Activated naive CD8-positive, alpha-beta T cell treated with anti-CD3 and anti-CD28 coated beads, Interleukin-2, amount 10 ng/mL, durations not matched to agents 7 days and 5 days (primary cell): ENCODE measurements around the gene SAP25. TPM values are rescaled to one million over a fixed set of nuclear protein-coding genes. Genes with fewer than 3 reads are reported as not detected.
"Not testable (repeated sequence)": the region's sequence is repeated elsewhere in the genome, so short reads cannot be mapped to it uniquely, and the experiment has no call there.

Experiments used
- ATAC-seq: fragments of 150-1000 bp; cut with Tn5 transposase; one replicate; pipeline ENCODE4 v1.10.0; 2021; ENCODE audit warnings: low read depth, moderate library complexity
- POLR2A ChIA-PET: fragments of 350-600 bp; sonication (Branson Sonifier 250); formaldehyde crosslinking; loops from one replicate; lab custom pipeline; 2021; ENCODE audit warnings: antibody characterized with exemption; lab: Charles Lee
- DNase-seq: peaks from one replicate; pipeline ENCODE4 v3.0.0; 2021
- H3K27ac Mint-ChIP-seq: one replicate; pipeline ENCODE4 v1.8.0; 2022; ENCODE audit warnings: mild to moderate bottlenecking, mixed read lengths
- H3K27me3 Mint-ChIP-seq: one replicate; pipeline ENCODE4 v1.8.0; 2022; ENCODE audit warnings: mild to moderate bottlenecking, moderate library complexity, mixed read lengths
- H3K36me3 Mint-ChIP-seq: one replicate; pipeline ENCODE4 v1.8.0; 2021; ENCODE audit warnings: mild to moderate bottlenecking, mixed read lengths
- H3K4me1 Mint-ChIP-seq: one replicate; pipeline ENCODE4 v1.8.0; 2021; ENCODE audit warnings: mixed read lengths
- H3K4me3 Mint-ChIP-seq: one replicate; pipeline ENCODE4 v1.8.0; 2022; ENCODE audit warnings: mild to moderate bottlenecking, moderate library complexity, mixed read lengths
- H3K9me3 Mint-ChIP-seq: one replicate; pipeline ENCODE4 v1.8.0; 2021; ENCODE audit warnings: mixed read lengths
- total RNA-seq, 2 experiments: library from RNA; stranded (reverse); gene quantifications; one replicate each; pipeline ENCODE4 v1.2.3, GENCODE V29; 2021

The SAP25 gene
- total RNA-seq, 2 experiments from 2014 or later, result 54.3 to 57.6 TPM

DNA sequence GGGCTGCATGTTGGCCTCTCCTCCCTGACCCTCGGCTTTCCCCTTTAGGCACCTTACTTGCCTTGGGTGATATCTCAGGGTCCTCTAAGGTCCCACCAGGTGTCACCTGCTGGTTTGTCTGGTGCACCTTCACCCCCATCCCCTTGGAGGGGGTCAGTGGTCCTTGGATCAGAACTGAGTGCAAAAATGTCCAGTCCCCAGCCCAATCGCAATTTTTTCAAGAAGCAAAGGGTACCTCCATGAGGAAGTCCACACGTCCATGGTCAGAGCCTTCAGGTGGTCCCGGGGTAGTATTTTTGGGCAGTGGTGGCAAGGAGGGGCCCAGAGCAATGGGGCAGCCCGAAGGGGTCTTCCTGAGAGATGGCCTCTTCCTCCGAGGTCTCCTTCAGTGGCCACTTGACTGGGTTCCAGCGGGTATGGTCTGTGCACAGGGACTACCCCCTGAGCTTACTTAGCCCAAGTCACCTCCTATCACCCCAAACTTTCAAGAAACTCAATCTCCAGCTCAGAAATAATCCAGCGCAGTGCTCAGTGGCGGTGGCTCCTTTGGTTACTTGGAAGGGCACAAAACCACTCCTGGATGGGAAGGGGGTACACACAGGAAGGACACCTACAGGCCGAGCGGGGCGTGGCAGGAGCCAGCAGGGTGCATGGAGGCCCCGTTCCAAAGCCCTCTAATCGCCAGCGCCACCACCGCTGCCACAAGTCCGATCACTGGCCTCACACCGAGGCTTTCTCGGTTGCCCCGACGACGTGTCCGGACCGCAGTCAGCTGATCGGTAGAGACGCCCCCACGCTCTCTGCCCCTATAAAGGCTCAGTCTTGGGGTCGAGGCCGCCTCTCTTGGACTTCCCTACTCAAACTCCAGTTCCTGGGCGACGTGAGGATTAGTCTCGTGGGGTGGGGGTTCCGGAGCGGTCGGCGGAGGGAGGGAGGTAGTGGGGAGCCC is 4.5 kb downstream of the SAP25 start:
- Mint-ChIP-seq H3K9me3 (no peaks in the 10 kb centered on the region), H3K4me1 (peaks cover 31% of the 10 kb centered on the region), H3K4me3 (peak overlapping the region; percentile 36), H3K27me3 (no peaks in the 10 kb centered on the region), H3K36me3 (peaks cover 7% of the 10 kb centered on the region), H3K27ac (peak overlapping the region; percentile 65)
- POLR2A ChIA-PET, result interaction anchor here (0.5 to 7.3 kb wide), 6 partner anchors 16 to 193 kb away, joined by 3 to 89 read pairs (median 4); partner anchors contain the start of genes FBXO24, LRCH4 and POP7
- DNase-seq (peak; percentile 68), ATAC-seq (peak; percentile 20)

DNA sequence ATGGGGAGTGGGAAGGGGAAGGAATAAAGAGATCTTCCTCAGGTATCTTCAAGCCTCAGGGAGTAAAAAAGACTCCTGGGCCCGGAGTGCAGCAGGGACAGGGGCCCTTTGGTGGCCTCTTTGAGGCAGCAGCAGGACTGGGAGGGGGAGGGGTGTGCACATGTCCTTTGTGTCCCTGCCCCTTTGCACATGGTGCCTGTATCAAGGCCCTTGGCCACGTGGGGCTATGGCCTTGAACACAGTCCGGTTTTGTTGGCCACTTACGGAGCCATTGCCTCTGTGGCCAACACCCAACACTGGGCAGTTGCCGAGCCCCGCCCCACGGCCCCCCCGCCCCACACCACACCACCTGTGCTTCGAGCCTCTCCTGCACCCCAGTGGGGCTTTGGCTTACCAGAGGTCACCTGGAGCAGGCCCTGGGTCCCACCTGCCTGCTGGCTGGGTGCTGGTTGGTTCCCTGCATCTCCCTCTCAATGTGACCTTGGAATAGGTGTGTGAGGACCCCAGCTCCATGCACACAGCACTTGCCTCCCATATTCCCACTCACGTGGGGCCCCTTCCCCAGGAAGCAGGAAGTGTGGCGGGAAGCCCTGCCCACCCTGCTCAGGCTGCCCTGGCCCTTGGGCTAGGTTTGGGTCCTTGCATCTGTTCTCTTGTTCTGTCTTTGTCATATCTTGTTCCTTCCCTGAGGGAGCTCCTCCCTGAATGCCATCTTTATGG is 5.4 kb downstream of the SAP25 start:
- Mint-ChIP-seq H3K27ac (peak overlapping the region; percentile 78), H3K4me1 (peaks cover 33% of the 10 kb centered on the region), H3K9me3 (no peaks in the 10 kb centered on the region), H3K27me3 (no peaks in the 10 kb centered on the region), H3K36me3 (peaks cover 8% of the 10 kb centered on the region), H3K4me3 (peak overlapping the region; percentile 13)
- DNase-seq (no peak), ATAC-seq (no peak)
- POLR2A ChIA-PET, result interaction anchor here (1.1 to 7.3 kb wide), 6 partner anchors 17 to 137 kb away, joined by 3 to 89 read pairs (median 4); partner anchors contain the start of genes FBXO24, LRCH4 and POP7

DNA sequence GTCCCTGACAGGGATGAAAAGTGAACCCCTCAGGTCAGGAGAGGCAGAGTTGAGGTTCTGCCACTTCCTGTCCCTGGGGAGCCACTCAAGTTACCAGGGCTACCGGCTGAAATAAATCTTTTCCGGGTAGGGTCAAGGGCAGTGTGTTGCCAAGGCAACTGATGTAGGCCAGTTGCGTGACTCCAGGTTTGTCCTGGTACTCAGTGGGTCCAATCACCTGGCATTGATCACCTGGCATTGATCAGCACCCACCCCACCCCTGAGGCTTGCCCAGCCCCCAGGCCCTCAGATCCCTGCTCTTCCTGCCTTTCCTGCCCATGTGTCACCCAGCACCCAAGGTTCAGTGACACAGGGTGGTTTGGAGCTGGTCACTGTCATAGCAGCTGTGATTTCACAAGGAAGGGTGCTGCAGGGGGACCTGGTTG is 5.9 kb downstream of the SAP25 start:
- POLR2A ChIA-PET, result interaction anchor here (1.2 to 7.3 kb wide), 4 partner anchors 17 to 59 kb away, joined by 3 to 89 read pairs (median 4); partner anchors contain the start of genes FBXO24, LRCH4 and MOSPD3
- Mint-ChIP-seq H3K27me3 (no peaks in the 10 kb centered on the region), H3K36me3 (peaks cover 8% of the 10 kb centered on the region), H3K27ac (peak overlapping the region; percentile 79), H3K4me1 (peaks cover 33% of the 10 kb centered on the region), H3K9me3 (no peaks in the 10 kb centered on the region), H3K4me3 (peak overlapping the region; percentile 13)
- no peak for ATAC-seq
- DNase-seq, result no peak

DNA sequence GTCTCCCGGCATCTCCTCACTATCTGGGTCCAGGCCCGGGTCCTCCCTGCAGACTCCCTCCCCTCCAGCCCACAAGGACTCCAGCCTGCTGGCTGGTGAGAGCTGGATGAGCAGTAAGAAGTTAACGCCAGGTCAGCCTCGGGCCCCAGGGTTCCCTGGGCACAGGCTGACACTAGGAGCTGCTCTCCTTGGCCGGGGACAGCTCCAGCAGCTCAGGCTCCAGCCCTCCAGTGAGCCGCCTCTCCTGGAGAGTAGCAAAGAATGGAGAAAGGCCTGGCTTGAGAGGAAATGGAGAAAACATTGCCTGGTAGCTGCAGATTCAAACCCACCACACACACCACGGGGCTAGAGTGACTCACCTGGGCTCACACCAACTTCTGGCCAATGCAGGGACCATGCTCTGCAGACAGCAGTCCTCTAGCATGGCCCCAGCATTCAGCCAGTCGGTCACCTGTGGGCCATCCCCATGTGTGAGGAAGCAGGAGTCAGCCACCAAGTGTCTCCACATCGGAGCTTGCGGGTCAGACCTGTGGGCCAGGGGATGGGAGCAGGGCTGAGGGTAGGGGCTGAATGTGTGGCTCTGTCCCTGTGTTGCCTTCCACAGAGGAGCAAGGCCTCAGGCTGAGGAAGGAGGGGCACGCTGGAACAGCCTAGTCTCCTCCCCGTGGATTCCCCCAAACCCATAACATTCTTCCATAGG is 6.5 kb downstream of the SAP25 start:
- H3K27me3 Mint-ChIP-seq, result no peaks in the 10 kb centered on the region
- H3K4me1 Mint-ChIP-seq, result peaks cover 33% of the 10 kb centered on the region
- POLR2A ChIA-PET, result interaction anchor here (1.1 to 7.3 kb wide), 4 partner anchors 15 to 45 kb away, joined by 3 to 89 read pairs (median 4); partner anchors contain the start of genes FBXO24, LRCH4 and MOSPD3
- H3K36me3 Mint-ChIP-seq, result peaks cover 8% of the 10 kb centered on the region
- peak overlapping the region; percentile 79 for H3K27ac Mint-ChIP-seq
- ATAC-seq (no peak), DNase-seq (no peak)
- no peak overlapping the region for H3K4me3 Mint-ChIP-seq
- no peaks in the 10 kb centered on the region for H3K9me3 Mint-ChIP-seq

DNA sequence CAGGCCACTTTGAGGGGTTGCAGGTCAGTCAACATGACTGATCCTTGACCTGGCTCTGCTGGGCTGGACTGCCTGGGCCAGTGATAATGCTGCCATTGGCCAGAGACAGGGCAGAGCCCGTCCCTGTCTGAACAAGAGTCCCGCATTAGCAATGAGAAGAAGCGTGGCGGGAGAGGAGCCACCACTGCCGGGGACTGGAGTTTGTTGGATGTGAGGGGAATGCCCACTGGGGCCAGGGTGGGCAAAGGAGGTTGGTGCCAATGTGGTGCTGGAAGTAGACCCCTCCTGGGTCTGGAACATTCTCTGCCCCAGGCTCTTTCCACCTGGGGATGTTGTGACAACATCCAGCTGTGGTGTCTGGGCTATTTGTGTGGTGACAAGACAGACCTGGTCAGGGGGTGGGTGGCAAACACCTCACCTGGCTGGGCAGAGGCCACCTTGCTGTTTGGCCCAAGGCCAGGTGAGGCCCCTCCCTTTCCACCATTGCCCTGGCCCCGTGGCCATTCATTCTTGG is 7.6 kb downstream of the SAP25 start:
- ATAC-seq, result no peak
- Mint-ChIP-seq H3K9me3 (no peaks in the 10 kb centered on the region), H3K4me3 (no peak overlapping the region), H3K36me3 (peaks cover 5% of the 10 kb centered on the region), H3K4me1 (peaks cover 28% of the 10 kb centered on the region), H3K27me3 (no peaks in the 10 kb centered on the region), H3K27ac (peak overlapping the region; percentile 36)
- POLR2A ChIA-PET, result interaction anchor here (0.8 to 7.3 kb wide), 3 partner anchors 16 to 19 kb away, joined by 4 to 89 read pairs (median 6); partner anchors contain the start of genes FBXO24 and LRCH4
- DNase-seq, result no peak

DNA sequence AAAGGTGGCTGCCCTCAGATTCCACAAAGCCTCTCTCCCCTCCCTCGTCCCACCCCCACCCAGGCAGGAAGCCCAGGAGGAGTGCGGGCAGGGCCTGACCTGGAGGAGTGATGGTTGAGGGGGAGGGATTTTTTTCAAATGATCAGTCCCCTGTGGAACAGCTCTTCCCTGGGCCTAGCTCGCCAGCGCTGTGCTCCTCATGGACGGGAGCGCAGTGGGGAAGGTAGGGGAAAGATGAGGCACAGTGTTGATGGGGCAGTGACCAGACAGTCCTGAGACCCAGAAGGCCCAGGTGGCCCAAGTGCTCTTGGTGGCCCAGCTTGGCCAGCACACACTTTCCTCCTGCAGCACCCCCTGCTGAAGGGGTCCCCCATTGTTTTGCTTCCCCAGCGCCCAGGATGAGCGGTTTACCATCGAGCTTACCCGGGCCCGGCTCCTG is 8.5 kb downstream of the SAP25 start:
- POLR2A ChIA-PET, result interaction anchor here (0.8 to 7.3 kb wide), 2 partner anchors 16 to 20 kb away, joined by 6 to 89 read pairs; partner anchors contain the start of genes FBXO24 and LRCH4
- Mint-ChIP-seq H3K4me1 (peaks cover 26% of the 10 kb centered on the region), H3K9me3 (no peaks in the 10 kb centered on the region), H3K36me3 (peaks cover 5% of the 10 kb centered on the region), H3K27me3 (no peaks in the 10 kb centered on the region), H3K4me3 (no peak overlapping the region), H3K27ac (peak overlapping the region; percentile 51)
- no peak for ATAC-seq
- DNase-seq, result no peak

DNA sequence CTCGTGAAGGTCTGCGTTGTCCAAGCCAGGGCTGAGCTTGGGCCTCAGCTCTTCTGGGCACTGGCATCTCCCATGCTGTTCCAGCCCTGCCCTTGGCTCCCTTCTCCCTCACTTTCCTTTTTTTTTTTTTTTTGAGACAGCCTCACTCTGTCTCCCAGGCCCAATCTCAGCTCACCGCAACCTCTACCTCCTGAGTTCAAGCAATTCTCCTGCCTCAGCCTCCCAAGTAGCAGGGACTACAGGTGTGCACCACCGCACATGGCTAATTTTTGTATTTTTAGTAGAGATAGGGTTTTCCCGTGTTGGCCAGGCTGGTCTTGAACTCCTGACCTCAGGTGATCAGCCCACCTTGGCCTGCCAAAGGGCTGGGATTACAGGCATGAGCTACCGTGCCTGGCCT is 9.3 kb downstream of the SAP25 start:
- H3K9me3 Mint-ChIP-seq, DNase-seq, H3K4me3 Mint-ChIP-seq, H3K27me3 Mint-ChIP-seq, H3K36me3 Mint-ChIP-seq, ATAC-seq, H3K27ac Mint-ChIP-seq: not testable (repeated sequence)
- H3K4me1 Mint-ChIP-seq, result peaks cover 25% of the 10 kb centered on the region
- POLR2A ChIA-PET, result interaction anchor here (0.6 to 7.3 kb wide), 2 partner anchors 21 to 109 kb away, joined by 3 to 89 read pairs; partner anchors contain the start of genes FBXO24 and LRCH4

DNA sequence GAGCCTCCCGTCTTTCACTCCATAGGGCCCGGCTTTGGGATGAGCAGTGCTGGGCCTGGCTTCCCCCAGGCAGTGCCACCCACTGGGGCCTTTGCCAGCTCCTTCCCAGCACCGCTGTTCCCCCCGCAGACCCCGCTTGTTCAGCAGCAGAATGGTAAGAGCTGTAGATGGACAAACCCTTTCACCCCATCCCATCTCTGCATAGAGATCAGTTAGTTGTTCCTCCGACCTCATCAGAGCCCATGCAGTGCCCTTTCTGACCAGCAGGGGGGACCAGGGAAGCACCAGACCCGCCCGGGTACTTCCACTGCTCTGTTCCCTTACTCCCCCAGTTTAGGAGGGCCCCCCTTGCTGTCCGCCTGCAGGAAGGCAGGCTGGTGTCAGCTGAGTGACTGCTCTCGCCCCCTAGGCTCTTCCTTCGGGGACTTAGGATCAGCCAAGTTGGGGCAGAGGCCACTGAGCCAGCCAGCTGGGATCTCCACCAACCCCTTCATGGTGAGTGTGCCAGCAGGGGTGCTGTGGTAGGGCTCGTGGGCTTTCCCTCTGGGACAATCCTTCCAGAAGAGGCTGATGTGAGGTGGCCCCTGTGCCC is 9.8 kb downstream of the SAP25 start:
- Mint-ChIP-seq H3K4me1 (peaks cover 20% of the 10 kb centered on the region), H3K27me3 (no peaks in the 10 kb centered on the region), H3K9me3 (no peaks in the 10 kb centered on the region), H3K36me3 (peaks cover 5% of the 10 kb centered on the region), H3K4me3 (no peak overlapping the region), H3K27ac (peak overlapping the region; percentile 3)
- peak; percentile 88 for DNase-seq
- POLR2A ChIA-PET, result interaction anchor here (7.3 kb wide), 1 partner anchor 21 kb away, joined by 89 read pairs; the partner anchor contains the start of genes FBXO24 and LRCH4
- ATAC-seq, result peak; percentile 70

DNA sequence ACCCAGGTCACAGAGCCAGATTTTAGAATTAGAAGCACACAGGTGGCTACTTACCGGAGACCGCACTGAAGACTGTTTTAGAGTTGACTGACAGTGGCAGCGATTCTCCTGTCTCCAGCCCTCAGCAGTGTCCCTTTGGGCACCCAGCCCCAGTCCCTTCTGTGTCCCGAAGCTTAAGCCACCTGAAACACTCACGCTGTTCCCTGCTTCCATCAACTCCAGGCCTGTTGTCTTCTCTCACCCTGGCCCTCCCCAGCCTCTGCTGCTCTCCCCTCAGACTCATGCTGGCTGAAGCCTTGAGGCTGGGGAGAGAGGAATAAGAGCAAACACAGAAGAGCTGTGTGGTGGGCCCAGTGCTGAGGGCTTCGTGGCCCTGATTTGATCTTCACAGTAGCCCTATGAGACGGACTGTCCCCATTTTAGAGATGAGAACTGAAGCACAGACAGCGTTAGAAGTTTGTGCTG is 10.6 kb downstream of the SAP25 start:
- DNase-seq, result no peak
- Mint-ChIP-seq H3K36me3 (peaks cover 5% of the 10 kb centered on the region), H3K27me3 (no peaks in the 10 kb centered on the region), H3K4me3 (no peak overlapping the region), H3K27ac (no peak overlapping the region), H3K4me1 (peaks cover 13% of the 10 kb centered on the region), H3K9me3 (no peaks in the 10 kb centered on the region)
- POLR2A ChIA-PET, result interaction anchor here (7.3 kb wide), 1 partner anchor 22 kb away, joined by 89 read pairs; the partner anchor contains the start of genes FBXO24 and LRCH4
- no peak for ATAC-seq

DNA sequence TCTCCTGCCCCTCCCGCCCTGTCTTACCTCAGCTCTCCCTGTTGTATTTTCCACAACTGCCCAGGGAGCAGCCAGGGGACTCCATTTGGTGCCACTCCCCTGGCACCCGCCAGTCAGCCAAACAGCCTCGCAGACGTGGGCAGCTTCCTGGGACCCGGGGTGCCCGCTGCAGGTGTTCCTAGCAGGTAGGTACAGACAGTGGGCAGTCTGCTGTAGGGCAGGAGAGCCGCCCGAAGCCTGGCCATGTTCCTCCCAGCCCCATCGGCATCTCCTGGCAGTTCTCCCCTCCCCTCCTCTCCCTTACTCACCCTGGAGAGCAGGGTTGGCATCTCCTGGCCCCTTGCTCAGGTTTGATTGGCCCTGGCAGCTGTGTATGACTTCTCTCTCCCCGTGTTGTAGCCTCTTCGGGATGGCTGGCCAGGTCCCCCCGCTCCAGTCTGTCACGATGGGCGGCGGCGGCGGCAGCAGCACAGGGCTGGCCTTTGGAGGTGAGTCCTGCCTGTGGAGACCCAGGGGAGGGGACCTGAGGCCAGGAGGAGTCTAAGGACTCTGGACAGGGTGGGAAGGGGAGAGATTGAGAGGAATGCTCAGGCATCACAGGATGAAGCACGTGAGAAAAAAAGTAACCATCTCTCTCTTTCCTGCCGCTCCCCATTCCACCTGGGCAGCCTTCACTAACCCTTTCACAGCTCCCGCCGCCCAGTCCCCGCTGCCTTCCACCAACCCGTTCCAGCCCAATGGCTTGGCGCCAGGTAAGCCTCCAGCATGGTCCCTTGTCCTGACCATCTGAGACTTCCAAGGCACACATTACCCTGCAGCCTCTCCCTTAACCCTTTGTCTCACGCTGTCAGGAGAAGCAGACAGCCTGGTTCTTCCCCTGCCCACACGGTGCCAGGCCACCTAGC is 11.3 kb downstream of the SAP25 start:
- ATAC-seq, result no peak
- POLR2A ChIA-PET, result interaction anchor here (0.7 to 7.3 kb wide), 3 partner anchors 23 to 100 kb away, joined by 3 to 89 read pairs (median 3); partner anchors contain the start of genes FBXO24 and LRCH4
- peaks cover 8% of the 10 kb centered on the region for H3K4me1 Mint-ChIP-seq
- no peaks in the 10 kb centered on the region for H3K27me3 Mint-ChIP-seq
- DNase-seq, result no peak
- H3K36me3 Mint-ChIP-seq, result peaks cover 5% of the 10 kb centered on the region
- no peak overlapping the region for H3K4me3 Mint-ChIP-seq
- H3K9me3 Mint-ChIP-seq, result no peaks in the 10 kb centered on the region
- no peak overlapping the region for H3K27ac Mint-ChIP-seq
